SU-DHL-6 (cell line): Measurements from ENCODE around the gene LRP1B.

ENCODE experiments used
- H2AFZ ChIP-seq: fragments of 200-600 bp; sonication (generic); 2 replicates; pipeline ENCODE4 v1.6.1; 2014; ENCODE audit warnings: low read depth, mild to moderate bottlenecking, moderate library complexity, mixed read lengths, antibody characterized with exemption, low read length; ENCODE audit not compliant: severe bottlenecking
- H3F3A ChIP-seq: fragments of 200-600 bp; shearing (Covaris generic); 2 replicates; pipeline ENCODE4 v1.6.0; 2016; ENCODE audit warnings: antibody characterized with exemption, mild to moderate bottlenecking; ENCODE audit not compliant: insufficient read depth
- H3K27ac ChIP-seq: fragments of 200-600 bp; sonication (generic); 2 replicates; pipeline ENCODE4 v1.5.1; 2016; ENCODE audit warnings: low read depth, mild to moderate bottlenecking, low read length, moderate library complexity, mixed read lengths
- H3K27me3 ChIP-seq: fragments of 200-600 bp; sonication (generic), shearing (Covaris generic); 2 replicates; pipeline ENCODE4 v1.6.0; 2014; ENCODE audit warnings: mild to moderate bottlenecking, low read length
- H3K36me3 ChIP-seq: fragments of 200-600 bp; sonication (generic); 2 replicates; pipeline ENCODE4 v1.6.1; 2014; ENCODE audit warnings: mild to moderate bottlenecking, low read length, mixed read lengths
- H3K4me2 ChIP-seq: fragments of 300-600, 200-600 bp; shearing (Covaris generic), sonication (generic); 2 replicates; pipeline ENCODE4 v1.6.0; 2014; ENCODE audit warnings: low read length, low read depth, mild to moderate bottlenecking; ENCODE audit not compliant: poor library complexity, severe bottlenecking
- H3K4me3 ChIP-seq: fragments of 200-600 bp; sonication (generic); 2 replicates; pipeline ENCODE4 v1.5.1; 2014; ENCODE audit warnings: antibody characterized with exemption, low read length, mild to moderate bottlenecking, mixed read lengths; ENCODE audit not compliant: insufficient read depth, poor library complexity, severe bottlenecking
- H3K79me2 ChIP-seq: fragments of 200-600 bp; sonication (generic); 2 replicates; pipeline ENCODE4 v1.6.1; 2014; ENCODE audit warnings: mild to moderate bottlenecking, low read length, moderate library complexity; ENCODE audit not compliant: insufficient read depth
- H3K9ac ChIP-seq: fragments of 200-600 bp; sonication (generic); 2 replicates; pipeline ENCODE4 v1.7.0; 2014; ENCODE audit warnings: mild to moderate bottlenecking, low read length
- H3K9me2 ChIP-seq: fragments of 200-600 bp; sonication (generic); replicated peaks from 2 replicates; pipeline ENCODE4 v1.6.1; 2014; ENCODE audit warnings: low read length; ENCODE audit not compliant: insufficient read depth
- H3K9me3 ChIP-seq: fragments of 200-600 bp; sonication (generic); 2 replicates; pipeline ENCODE4 v1.6.1; 2014; ENCODE audit warnings: low read length, mixed read lengths; ENCODE audit not compliant: insufficient read depth
- H4K20me1 ChIP-seq: fragments of 200-600 bp; sonication (generic); 2 replicates; pipeline ENCODE4 v1.6.1; 2014; ENCODE audit warnings: low read depth, mild to moderate bottlenecking, antibody characterized with exemption, low read length, moderate library complexity, mixed read lengths
- EZH2phosphoT487 ChIP-seq: fragments of 200-600 bp; sonication (generic), shearing (Covaris generic); conservative IDR thresholded peaks from 2 replicates; pipeline ENCODE4 v1.6.1; 2018; ENCODE audit warnings: mild to moderate bottlenecking, antibody characterized with exemption, low read length, moderate library complexity, mixed read lengths
- TF ChIP-seq, protein P1 (sequence below): fragments of 200-600 bp; sonication (generic); IDR thresholded peaks from one replicate; pipeline ENCODE4 v1.5.1; 2017; ENCODE audit warnings: antibody characterized with exemption, mild to moderate bottlenecking, low read length, moderate library complexity; ENCODE audit not compliant: insufficient read depth, poor library complexity, severe bottlenecking

Gene LRP1B

GRCh38 chr2:140786585-140786984, 1344.2 kb downstream of the LRP1B start:
- Histone ChIP-seq H2AFZ (no peak overlapping the region), H3K9me3 (no peaks in the 10 kb centered on the region), H3K36me3 (no peaks in the 10 kb centered on the region), H3K9ac (no peak overlapping the region), H4K20me1 (no peaks in the 10 kb centered on the region), H3K79me2 (no peaks in the 10 kb centered on the region), H3K4me3 (no peak overlapping the region), H3K27me3 (no peaks in the 10 kb centered on the region), H3F3A (no peaks in the 10 kb centered on the region), H3K9me2 (no peaks in the 10 kb centered on the region), H3K4me2 (no peak overlapping the region), H3K27ac (no peak overlapping the region)
- TF ChIP-seq, protein P1, sequence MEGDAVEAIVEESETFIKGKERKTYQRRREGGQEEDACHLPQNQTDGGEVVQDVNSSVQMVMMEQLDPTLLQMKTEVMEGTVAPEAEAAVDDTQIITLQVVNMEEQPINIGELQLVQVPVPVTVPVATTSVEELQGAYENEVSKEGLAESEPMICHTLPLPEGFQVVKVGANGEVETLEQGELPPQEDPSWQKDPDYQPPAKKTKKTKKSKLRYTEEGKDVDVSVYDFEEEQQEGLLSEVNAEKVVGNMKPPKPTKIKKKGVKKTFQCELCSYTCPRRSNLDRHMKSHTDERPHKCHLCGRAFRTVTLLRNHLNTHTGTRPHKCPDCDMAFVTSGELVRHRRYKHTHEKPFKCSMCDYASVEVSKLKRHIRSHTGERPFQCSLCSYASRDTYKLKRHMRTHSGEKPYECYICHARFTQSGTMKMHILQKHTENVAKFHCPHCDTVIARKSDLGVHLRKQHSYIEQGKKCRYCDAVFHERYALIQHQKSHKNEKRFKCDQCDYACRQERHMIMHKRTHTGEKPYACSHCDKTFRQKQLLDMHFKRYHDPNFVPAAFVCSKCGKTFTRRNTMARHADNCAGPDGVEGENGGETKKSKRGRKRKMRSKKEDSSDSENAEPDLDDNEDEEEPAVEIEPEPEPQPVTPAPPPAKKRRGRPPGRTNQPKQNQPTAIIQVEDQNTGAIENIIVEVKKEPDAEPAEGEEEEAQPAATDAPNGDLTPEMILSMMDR, result no peak
- TF ChIP-seq EZH2phosphoT487, result no peak

GRCh38 chr2:140775411-140775810, 1355.4 kb downstream of the LRP1B start:
- no peaks in the 10 kb centered on the region for H3K9me3 ChIP-seq
- no peaks in the 10 kb centered on the region for H3K79me2 ChIP-seq
- no peaks in the 10 kb centered on the region for H3F3A ChIP-seq
- no peak overlapping the region for H3K27ac ChIP-seq
- H4K20me1 ChIP-seq, result no peaks in the 10 kb centered on the region
- H2AFZ ChIP-seq, result no peak overlapping the region
- no peak overlapping the region for H3K4me2 ChIP-seq
- no peaks in the 10 kb centered on the region for H3K36me3 ChIP-seq
- TF ChIP-seq EZH2phosphoT487, result no peak
- TF ChIP-seq, protein P1, result no peak
- no peaks in the 10 kb centered on the region for H3K27me3 ChIP-seq
- H3K9me2 ChIP-seq, result no peaks in the 10 kb centered on the region
- no peak overlapping the region for H3K4me3 ChIP-seq
- H3K9ac ChIP-seq, result no peak overlapping the region

GRCh38 chr2:140770645-140771044, 1360.2 kb downstream of the LRP1B start:
- no peaks in the 10 kb centered on the region for H3K79me2 ChIP-seq
- H3K9ac ChIP-seq, result no peak overlapping the region
- no peaks in the 10 kb centered on the region for H3K9me3 ChIP-seq
- H3K9me2 ChIP-seq, result no peaks in the 10 kb centered on the region
- H2AFZ ChIP-seq, result no peak overlapping the region
- no peaks in the 10 kb centered on the region for H3K27me3 ChIP-seq
- H3K4me2 ChIP-seq, result no peak overlapping the region
- no peak overlapping the region for H3K27ac ChIP-seq
- no peaks in the 10 kb centered on the region for H3K36me3 ChIP-seq
- no peaks in the 10 kb centered on the region for H3F3A ChIP-seq
- no peak for TF ChIP-seq EZH2phosphoT487
- TF ChIP-seq, protein P1, result no peak
- no peak overlapping the region for H3K4me3 ChIP-seq
- H4K20me1 ChIP-seq, result no peaks in the 10 kb centered on the region

- no peak for TF ChIP-seq EZH2phosphoT487
- TF ChIP-seq, protein P1, result no peak
- Histone ChIP-seq H3F3A (no peaks in the 10 kb centered on the region), H3K4me3 (no peak overlapping the region), H3K79me2 (no peaks in the 10 kb centered on the region), H3K36me3 (no peaks in the 10 kb centered on the region), H4K20me1 (no peaks in the 10 kb centered on the region), H3K9me3 (no peaks in the 10 kb centered on the region), H3K9me2 (no peaks in the 10 kb centered on the region), H3K9ac (no peak overlapping the region), H3K27me3 (no peaks in the 10 kb centered on the region), H3K4me2 (no peak overlapping the region), H2AFZ (no peak overlapping the region), H3K27ac (no peak overlapping the region)
These were observed 1369.0 kb downstream of the LRP1B start for GRCh38 chr2:140761807-140762206.
